ENCODE data around the gene F7.
"Not testable (repeated sequence)": the region's sequence is repeated elsewhere in the genome, so short reads cannot be mapped to it uniquely, and the experiment has no call there.

The F7 gene

GRCh38 chr13:113096745-113097305 lies 8.8 kb upstream of the F7 start:
- ChIA-PET POLR2A (no interaction called here), CTCF (no interaction called here)
- DNase-seq (ENCODE audit: low read depth, low spot score), result no peak
- H3K4me3 ChIP-seq (ENCODE audit: low read depth, low read length), result no peak overlapping the region
- TF ChIP-seq CTCF (IDR thresholded peaks at IDR 0.05; ENCODE audit: insufficient read depth, low read length, missing control alignments), result no peak

DNA sequence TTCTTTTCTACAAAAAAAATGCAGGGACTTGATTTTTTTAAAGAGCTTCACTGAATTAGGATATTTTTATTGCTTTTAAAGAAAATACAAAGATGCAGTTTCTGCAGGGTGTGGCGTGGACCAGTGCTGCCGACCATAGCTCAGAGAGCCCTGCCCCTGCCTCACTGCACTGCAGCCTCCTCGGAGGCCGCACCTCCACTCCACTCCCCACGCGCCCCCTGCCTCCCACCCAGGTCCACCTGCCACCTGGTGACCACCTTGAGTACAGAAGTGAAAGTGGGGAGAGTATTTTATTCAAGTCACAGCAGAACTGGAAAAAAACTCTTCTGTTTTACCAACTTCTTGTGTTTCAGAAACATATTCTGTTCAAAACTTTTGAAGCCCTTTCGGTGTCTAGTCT lies 7.9 kb upstream of the F7 start:
- TF ChIP-seq CTCF (IDR thresholded peaks at IDR 0.05; ENCODE audit: insufficient read depth, low read length, missing control alignments), result no peak
- no peak for DNase-seq (ENCODE audit: low read depth, low spot score)
- ChIA-PET POLR2A (no interaction called here), CTCF (no interaction called here)
- H3K4me3 ChIP-seq (ENCODE audit: low read depth, low read length), result peak overlapping the region; percentile 34

- H3K4me3 ChIP-seq (ENCODE audit: low read depth, low read length), result peak overlapping the region; percentile 34
- peak; percentile 12 for DNase-seq (ENCODE audit: low read depth, low spot score)
- POLR2A ChIA-PET, result no interaction called here
- CTCF ChIA-PET, result no interaction called here
- TF ChIP-seq CTCF (IDR thresholded peaks at IDR 0.05; ENCODE audit: insufficient read depth, low read length, missing control alignments), result no peak
Measured at GRCh38 chr13:113098162-113098732, 7.3 kb upstream of the F7 start.

DNA sequence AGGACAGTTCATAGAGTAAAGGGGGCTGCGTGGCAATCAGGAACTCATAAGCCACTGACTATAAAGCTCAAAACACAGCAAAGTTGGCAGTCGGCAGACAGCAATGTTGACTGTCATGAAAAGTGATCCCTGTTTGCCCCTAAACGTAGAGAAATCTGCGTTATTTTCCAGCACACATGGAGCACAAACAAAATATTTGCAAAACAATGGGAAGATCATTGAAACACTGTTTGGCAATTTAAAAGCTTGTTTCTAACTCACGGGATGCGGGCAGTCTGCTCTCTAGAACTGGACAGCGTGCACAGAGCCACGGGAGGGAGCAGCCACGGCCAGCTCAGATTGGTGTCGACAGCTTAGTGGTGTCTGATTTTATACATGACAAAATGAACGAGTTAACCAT lies 6.4 kb upstream of the F7 start:
- no peak overlapping the region for H3K4me3 ChIP-seq (ENCODE audit: low read depth, low read length)
- no peak for DNase-seq (ENCODE audit: low read depth, low spot score)
- ChIA-PET CTCF (interaction anchor here (1.3 kb wide), 1 partner anchor 65 kb away, joined by 3 read pairs; no protein-coding TSS in a partner anchor), POLR2A (no interaction called here)
- TF ChIP-seq CTCF (IDR thresholded peaks at IDR 0.05; ENCODE audit: insufficient read depth, low read length, missing control alignments), result no peak

- CTCF ChIA-PET, result interaction anchor here (0.5 kb wide), 1 partner anchor 338 kb away, joined by 3 read pairs; no protein-coding TSS in a partner anchor
- POLR2A ChIA-PET, result not testable (repeated sequence)
Measured at GRCh38 chr13:113102302-113102701, 3.3 kb upstream of the F7 start.

GRCh38 chr13:113102727-113103126 lies 2.9 kb upstream of the F7 start:
- CTCF ChIA-PET, result no interaction called here
- H3K4me3 ChIP-seq (ENCODE audit: low read depth, low read length), result no peak overlapping the region
- TF ChIP-seq CTCF (IDR thresholded peaks at IDR 0.05; ENCODE audit: insufficient read depth, low read length, missing control alignments), result no peak
- DNase-seq (ENCODE audit: low read depth, low spot score), result no peak
- POLR2A ChIA-PET, result no interaction called here

More at GRCh38 chr13:113102302-113102701, 3.3 kb upstream of the F7 start:
- DNase-seq (ENCODE audit: low read depth, low spot score); H3K4me3 ChIP-seq (ENCODE audit: low read depth, low read length): not testable (repeated sequence)

DNA sequence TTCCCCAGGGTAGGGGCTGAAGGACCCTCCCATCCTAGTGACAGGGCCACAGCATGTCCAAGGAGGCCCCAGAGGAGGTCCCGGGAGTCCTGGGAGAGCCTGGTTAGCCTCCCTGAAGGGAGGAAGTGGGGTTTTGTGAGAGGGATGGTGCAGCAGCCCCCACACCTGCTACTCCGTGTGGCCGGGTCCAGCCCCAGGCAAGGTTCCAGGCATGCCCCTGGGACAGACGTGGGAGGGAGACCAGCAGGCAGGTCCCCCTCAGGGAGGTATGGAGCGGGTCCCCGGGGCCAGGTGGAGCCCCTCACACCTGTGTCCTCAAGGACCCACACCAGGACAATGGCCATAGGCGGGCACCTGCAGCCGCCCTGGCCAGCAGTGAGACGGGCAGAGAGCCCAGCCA lies 1.9 kb upstream of the F7 start:
- ChIA-PET POLR2A (no interaction called here), CTCF (no interaction called here)
- H3K4me3 ChIP-seq (ENCODE audit: low read depth, low read length), result no peak overlapping the region
- no peak for DNase-seq (ENCODE audit: low read depth, low spot score)
- no peak for TF ChIP-seq CTCF (IDR thresholded peaks at IDR 0.05; ENCODE audit: insufficient read depth, low read length, missing control alignments)

All from AG04449 (cell line).